ENCODE data around the gene BUB1. TPM values are rescaled to one million over a fixed set of nuclear protein-coding genes. Genes with fewer than 3 reads are reported as not detected.

The BUB1 gene
- total RNA-seq, 4 donors from 2014 or later = 4.0 to 9.1 (median 5.2) TPM

- DNase-seq = no peak
- Histone ChIP-seq H3K36me3 (no peaks in the 10 kb centered on the region), H3K4me1 (peaks cover 0 to 22% (median 4%) of the 10 kb centered on the region in 4 donors), H3K27ac (no peak overlapping the region), H3K4me3 (peak overlapping the region in 1 of 4 donors; percentile 77), H3K9me3 (no peaks in the 10 kb centered on the region), H3K27me3 (no peaks in the 10 kb centered on the region)
- TF ChIP-seq, protein P1, sequence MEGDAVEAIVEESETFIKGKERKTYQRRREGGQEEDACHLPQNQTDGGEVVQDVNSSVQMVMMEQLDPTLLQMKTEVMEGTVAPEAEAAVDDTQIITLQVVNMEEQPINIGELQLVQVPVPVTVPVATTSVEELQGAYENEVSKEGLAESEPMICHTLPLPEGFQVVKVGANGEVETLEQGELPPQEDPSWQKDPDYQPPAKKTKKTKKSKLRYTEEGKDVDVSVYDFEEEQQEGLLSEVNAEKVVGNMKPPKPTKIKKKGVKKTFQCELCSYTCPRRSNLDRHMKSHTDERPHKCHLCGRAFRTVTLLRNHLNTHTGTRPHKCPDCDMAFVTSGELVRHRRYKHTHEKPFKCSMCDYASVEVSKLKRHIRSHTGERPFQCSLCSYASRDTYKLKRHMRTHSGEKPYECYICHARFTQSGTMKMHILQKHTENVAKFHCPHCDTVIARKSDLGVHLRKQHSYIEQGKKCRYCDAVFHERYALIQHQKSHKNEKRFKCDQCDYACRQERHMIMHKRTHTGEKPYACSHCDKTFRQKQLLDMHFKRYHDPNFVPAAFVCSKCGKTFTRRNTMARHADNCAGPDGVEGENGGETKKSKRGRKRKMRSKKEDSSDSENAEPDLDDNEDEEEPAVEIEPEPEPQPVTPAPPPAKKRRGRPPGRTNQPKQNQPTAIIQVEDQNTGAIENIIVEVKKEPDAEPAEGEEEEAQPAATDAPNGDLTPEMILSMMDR (IDR thresholded peaks at IDR 0.05) = no peak
- no peak for TF ChIP-seq POLR2A (IDR thresholded peaks at IDR 0.05)
Observed at GRCh38 chr2:110677080-110677479, 783 bp downstream of the BUB1 start.

GRCh38 chr2:110675679-110676078, 2.2 kb downstream of the BUB1 start:
- Histone ChIP-seq H3K27ac (no peak overlapping the region), H3K4me1 (peaks cover 0 to 22% (median 4%) of the 10 kb centered on the region in 4 donors), H3K27me3 (no peaks in the 10 kb centered on the region), H3K4me3 (no peak overlapping the region), H3K9me3 (no peaks in the 10 kb centered on the region), H3K36me3 (no peaks in the 10 kb centered on the region)
- DNase-seq = no peak
- TF ChIP-seq POLR2A (IDR thresholded peaks at IDR 0.05) = no peak
- TF ChIP-seq, protein P1 (IDR thresholded peaks at IDR 0.05) = no peak

- DNase-seq = peak in 2 of 3 donors; percentile 80 to 84
Observed at GRCh38 chr2:110674620-110675555, 3.0 kb downstream of the BUB1 start.

GRCh38 chr2:110673201-110673600, 4.7 kb downstream of the BUB1 start:
- peaks cover 0 to 22% (median 4%) of the 10 kb centered on the region in 4 donors for H3K4me1 ChIP-seq
- DNase-seq = no peak
- no peak overlapping the region for H3K27ac ChIP-seq
- TF ChIP-seq POLR2A (IDR thresholded peaks at IDR 0.05) = no peak
- TF ChIP-seq, protein P1 (IDR thresholded peaks at IDR 0.05) = no peak
- H3K9me3 ChIP-seq = no peaks in the 10 kb centered on the region
- no peaks in the 10 kb centered on the region for H3K27me3 ChIP-seq
- H3K36me3 ChIP-seq = no peaks in the 10 kb centered on the region
- no peak overlapping the region for H3K4me3 ChIP-seq

More at GRCh38 chr2:110674620-110675555, 3.0 kb downstream of the BUB1 start:
- H3K4me1 ChIP-seq = peaks cover 0 to 22% (median 4%) of the 10 kb centered on the region in 4 donors
- H3K36me3 ChIP-seq = no peaks in the 10 kb centered on the region
- no peaks in the 10 kb centered on the region for H3K27me3 ChIP-seq
- peak overlapping the region in 2 of 4 donors; percentile 33 to 59 for H3K27ac ChIP-seq
- no peaks in the 10 kb centered on the region for H3K9me3 ChIP-seq
- TF ChIP-seq, protein P1 (IDR thresholded peaks at IDR 0.05) = no peak
- TF ChIP-seq POLR2A (IDR thresholded peaks at IDR 0.05) = no peak
- no peak overlapping the region for H3K4me3 ChIP-seq

DNA sequence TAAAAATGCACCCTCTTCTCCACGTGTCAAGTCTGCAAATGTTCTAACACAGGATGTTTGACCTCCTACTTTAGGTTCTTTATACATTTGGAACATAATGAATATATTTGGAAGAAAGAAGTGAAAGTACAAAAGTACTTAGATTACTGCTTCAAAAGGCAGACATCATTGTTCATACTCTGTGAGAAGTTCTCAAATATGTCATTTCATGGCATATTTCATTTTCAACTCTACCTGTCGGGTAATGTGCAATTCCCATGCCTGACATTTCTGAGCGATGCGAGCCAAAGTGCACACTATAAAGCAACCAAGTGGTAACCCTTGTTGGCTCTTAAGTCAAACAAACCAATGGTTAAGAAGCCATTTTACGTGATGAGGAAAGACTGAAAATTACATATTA, 7.0 kb downstream of the BUB1 start:
- no peaks in the 10 kb centered on the region for H3K9me3 ChIP-seq
- H3K27ac ChIP-seq = no peak overlapping the region
- no peak for TF ChIP-seq POLR2A (IDR thresholded peaks at IDR 0.05)
- TF ChIP-seq, protein P1 (IDR thresholded peaks at IDR 0.05) = no peak
- H3K36me3 ChIP-seq = no peaks in the 10 kb centered on the region
- peaks cover 0 to 10% (median 3%) of the 10 kb centered on the region in 4 donors for H3K4me1 ChIP-seq
- H3K4me3 ChIP-seq = no peak overlapping the region
- no peaks in the 10 kb centered on the region for H3K27me3 ChIP-seq
- DNase-seq = no peak
